Activated CD4-positive, alpha-beta T cell treated with anti-CD3 and anti-CD28 coated beads, Interleukin-2, amount 50 U/mL, for 24 hours (primary cell): ENCODE measurements around the gene DGCR6L.
"Not testable (repeated sequence)": the region's sequence is repeated elsewhere in the genome, so short reads cannot be mapped to it uniquely, and the experiment has no call there.

Experiments
- DNase-seq, 2 donors: peaks; one replicate each; pipeline ENCODE4 v3.0.0-alpha.2; 2020; ENCODE audit warnings: low read depth in 1 of 2, low spot score in 1 of 2

DGCR6L gene

GRCh38 chr22:20325996-20326395 is 6.1 kb upstream of the DGCR6L start:
- not testable (repeated sequence) for DNase-seq

GRCh38 chr22:20324139-20324516 is 4.3 kb upstream of the DGCR6L start:
- no peak for DNase-seq

- not testable (repeated sequence) for DNase-seq
Observed at GRCh38 chr22:20321552-20322211, 1.8 kb upstream of the DGCR6L start.

GRCh38 chr22:20320659-20321551 is 1.0 kb upstream of the DGCR6L start:
- not testable (repeated sequence) for DNase-seq

GRCh38 chr22:20319041-20319744 is 667 bp downstream of the DGCR6L start:
- no peak for DNase-seq

GRCh38 chr22:20318043-20318688 is 1.7 kb downstream of the DGCR6L start:
- not testable (repeated sequence) for DNase-seq

- DNase-seq = not testable (repeated sequence)
Observed at GRCh38 chr22:20317402-20318042, 2.3 kb downstream of the DGCR6L start.

- DNase-seq = no peak
Observed at GRCh38 chr22:20316844-20317401, 2.9 kb downstream of the DGCR6L start.

GRCh38 chr22:20316217-20316843 is 3.5 kb downstream of the DGCR6L start:
- DNase-seq = no peak

- DNase-seq = no peak
Observed at GRCh38 chr22:20315337-20316216, 4.3 kb downstream of the DGCR6L start.

- DNase-seq = not testable (repeated sequence)
Observed at GRCh38 chr22:20314741-20315336, 5.0 kb downstream of the DGCR6L start.

GRCh38 chr22:20314206-20314605 is 5.7 kb downstream of the DGCR6L start:
- DNase-seq = not testable (repeated sequence)

- not testable (repeated sequence) for DNase-seq
Observed at GRCh38 chr22:20313306-20314077, 6.4 kb downstream of the DGCR6L start.

- DNase-seq = no peak
Observed at GRCh38 chr22:20312396-20313191, 7.3 kb downstream of the DGCR6L start.

GRCh38 chr22:20311249-20312062 is 8.4 kb downstream of the DGCR6L start:
- DNase-seq = not testable (repeated sequence)

- DNase-seq = not testable (repeated sequence)
Observed at GRCh38 chr22:20310773-20311172, 9.1 kb downstream of the DGCR6L start.
